A549 (cell line): Measurements from ENCODE around the gene CEP78.

Experiments
- CTCF ChIP-seq: fragments of >200 bp; sonication (Bioruptor Twin); formaldehyde crosslinking; IDR thresholded peaks from 3 replicates; pipeline ENCODE4 v1.5.1; 2016
- ELK1 ChIP-seq: fragments of 150-350 bp; IDR thresholded peaks from 2 replicates; pipeline ENCODE4 v1.6.1; 2014; ENCODE audit warnings: low read depth, mild to moderate bottlenecking, low read length
- ESRRA ChIP-seq: fragments of 150-350 bp; IDR thresholded peaks from 2 replicates; pipeline ENCODE4 v1.6.1; 2014; ENCODE audit warnings: mild to moderate bottlenecking, low read length, borderline replicate concordance
- HEYL ChIP-seq: fragments of 250-450 bp; sonication (Bioruptor Pico); IDR thresholded peaks from 2 replicates; pipeline ENCODE4 v1.8.0; 2021; ENCODE audit warnings: mild to moderate bottlenecking, moderate library complexity
- JUNB ChIP-seq: fragments of >200 bp; sonication (Bioruptor Twin); formaldehyde crosslinking; IDR thresholded peaks from 2 replicates; pipeline ENCODE4 v1.6.1; 2016
- MYC ChIP-seq: IDR thresholded peaks from 2 replicates; pipeline ENCODE4 v1.6.1; 2012; ENCODE audit warnings: mild to moderate bottlenecking, inconsistent platforms, low read length, improper control_type of control experiment, borderline replicate concordance
- NFE2L2 ChIP-seq: fragments of 150-350 bp; conservative IDR thresholded peaks from 2 replicates; pipeline ENCODE4 v1.6.1; 2014; ENCODE audit warnings: low read length
- POLR2A ChIP-seq: IDR thresholded peaks from 2 replicates; pipeline ENCODE4 v1.6.1; 2012; ENCODE audit warnings: mild to moderate bottlenecking, low read length
- RARB ChIP-seq: fragments of 250-450 bp; sonication (Bioruptor Pico); IDR thresholded peaks from 2 replicates; pipeline ENCODE4 v1.8.0; 2021; ENCODE audit warnings: mild to moderate bottlenecking, moderate library complexity
- SMC3 ChIP-seq: fragments of >200 bp; sonication (Bioruptor Twin); formaldehyde crosslinking; IDR thresholded peaks from 3 replicates; pipeline ENCODE4 v1.6.1; 2018; ENCODE audit warnings: inconsistent platforms
- SREBF2 ChIP-seq: fragments of 450-650 bp; IDR thresholded peaks from 2 replicates; pipeline ENCODE4 v1.6.1; 2014; ENCODE audit warnings: mild to moderate bottlenecking, moderate library complexity
- ZC3H11A ChIP-seq: fragments of 450-650 bp; IDR thresholded peaks from 2 replicates; pipeline ENCODE4 v1.6.1; 2014; ENCODE audit warnings: antibody characterized with exemption, mild to moderate bottlenecking
- ZFP36 ChIP-seq: fragments of 450-650 bp; IDR thresholded peaks from 2 replicates; pipeline ENCODE4 v1.6.1; 2014; ENCODE audit warnings: borderline replicate concordance; ENCODE audit not compliant: partially characterized antibody
- TF ChIP-seq, protein P1 (sequence below): fragments of 200-600 bp; sonication (generic); IDR thresholded peaks from 2 replicates; pipeline ENCODE4 v1.6.1; 2016; ENCODE audit warnings: antibody characterized with exemption, mild to moderate bottlenecking, moderate library complexity

GRCh38 chr9:78314953-78315870, 79.3 kb downstream of the CEP78 start:
- no peak for TF ChIP-seq CTCF
- no peak for TF ChIP-seq SMC3
- no peak for TF ChIP-seq ESRRA
- no peak for TF ChIP-seq NFE2L2
- no peak for TF ChIP-seq JUNB
- TF ChIP-seq POLR2A, result no peak
- no peak for TF ChIP-seq SREBF2
- TF ChIP-seq, protein P1, sequence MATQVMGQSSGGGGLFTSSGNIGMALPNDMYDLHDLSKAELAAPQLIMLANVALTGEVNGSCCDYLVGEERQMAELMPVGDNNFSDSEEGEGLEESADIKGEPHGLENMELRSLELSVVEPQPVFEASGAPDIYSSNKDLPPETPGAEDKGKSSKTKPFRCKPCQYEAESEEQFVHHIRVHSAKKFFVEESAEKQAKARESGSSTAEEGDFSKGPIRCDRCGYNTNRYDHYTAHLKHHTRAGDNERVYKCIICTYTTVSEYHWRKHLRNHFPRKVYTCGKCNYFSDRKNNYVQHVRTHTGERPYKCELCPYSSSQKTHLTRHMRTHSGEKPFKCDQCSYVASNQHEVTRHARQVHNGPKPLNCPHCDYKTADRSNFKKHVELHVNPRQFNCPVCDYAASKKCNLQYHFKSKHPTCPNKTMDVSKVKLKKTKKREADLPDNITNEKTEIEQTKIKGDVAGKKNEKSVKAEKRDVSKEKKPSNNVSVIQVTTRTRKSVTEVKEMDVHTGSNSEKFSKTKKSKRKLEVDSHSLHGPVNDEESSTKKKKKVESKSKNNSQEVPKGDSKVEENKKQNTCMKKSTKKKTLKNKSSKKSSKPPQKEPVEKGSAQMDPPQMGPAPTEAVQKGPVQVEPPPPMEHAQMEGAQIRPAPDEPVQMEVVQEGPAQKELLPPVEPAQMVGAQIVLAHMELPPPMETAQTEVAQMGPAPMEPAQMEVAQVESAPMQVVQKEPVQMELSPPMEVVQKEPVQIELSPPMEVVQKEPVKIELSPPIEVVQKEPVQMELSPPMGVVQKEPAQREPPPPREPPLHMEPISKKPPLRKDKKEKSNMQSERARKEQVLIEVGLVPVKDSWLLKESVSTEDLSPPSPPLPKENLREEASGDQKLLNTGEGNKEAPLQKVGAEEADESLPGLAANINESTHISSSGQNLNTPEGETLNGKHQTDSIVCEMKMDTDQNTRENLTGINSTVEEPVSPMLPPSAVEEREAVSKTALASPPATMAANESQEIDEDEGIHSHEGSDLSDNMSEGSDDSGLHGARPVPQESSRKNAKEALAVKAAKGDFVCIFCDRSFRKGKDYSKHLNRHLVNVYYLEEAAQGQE, result no peak
- no peak for TF ChIP-seq HEYL (CRISPR knock-in tag)
- no peak for TF ChIP-seq ZFP36
- no peak for TF ChIP-seq MYC
- no peak for TF ChIP-seq RARB (CRISPR knock-in tag)
- no peak for TF ChIP-seq ZC3H11A
- TF ChIP-seq ELK1, result no peak
